Measurements from ENCODE around the gene FAM234A.
"Not testable (repeated sequence)": the region's sequence is repeated elsewhere in the genome, so short reads cannot be mapped to it uniquely, and the experiment has no call there.

The FAM234A gene

GRCh38 chr16:262121-262745, 27.6 kb downstream of the FAM234A start:
- FAIRE-seq (no peak), DNase-seq (ENCODE audit: insufficient read length) (no peak)
- TF ChIP-seq POLR2AphosphoS5 (IDR thresholded peaks at IDR 0.05; ENCODE audit: low read depth, low read length) (no peak), TAF1 (IDR thresholded peaks at IDR 0.05; ENCODE audit: borderline replicate concordance, low read depth, low read length) (no peak), POLR2A (IDR thresholded peaks at IDR 0.05; ENCODE audit: low read depth, low read length) (no peak)

- TF ChIP-seq POLR2AphosphoS5 (IDR thresholded peaks at IDR 0.05; ENCODE audit: low read depth, low read length): no peak
- no peak for TF ChIP-seq TAF1 (IDR thresholded peaks at IDR 0.05; ENCODE audit: borderline replicate concordance, low read depth, low read length)
- no peak for TF ChIP-seq POLR2A (IDR thresholded peaks at IDR 0.05; ENCODE audit: low read depth, low read length)
- DNase-seq (ENCODE audit: insufficient read length) (no peak), FAIRE-seq (no peak)
Observed at GRCh38 chr16:263182-263774, 28.7 kb downstream of the FAM234A start.

GRCh38 chr16:263944-264343, 29.3 kb downstream of the FAM234A start:
- FAIRE-seq: no peak
- no peak for DNase-seq (ENCODE audit: insufficient read length)
- TF ChIP-seq TAF1 (IDR thresholded peaks at IDR 0.05; ENCODE audit: borderline replicate concordance, low read depth, low read length): no peak
- TF ChIP-seq POLR2A (IDR thresholded peaks at IDR 0.05; ENCODE audit: low read depth, low read length): no peak
- no peak for TF ChIP-seq POLR2AphosphoS5 (IDR thresholded peaks at IDR 0.05; ENCODE audit: low read depth, low read length)

- no peak for DNase-seq (ENCODE audit: insufficient read length)
- TF ChIP-seq POLR2AphosphoS5 (IDR thresholded peaks at IDR 0.05; ENCODE audit: low read depth, low read length) (no peak), POLR2A (IDR thresholded peaks at IDR 0.05; ENCODE audit: low read depth, low read length) (no peak), TAF1 (IDR thresholded peaks at IDR 0.05; ENCODE audit: borderline replicate concordance, low read depth, low read length) (no peak)
- no peak for FAIRE-seq
Observed at GRCh38 chr16:264440-264951, 29.9 kb downstream of the FAM234A start.

- DNase-seq (ENCODE audit: insufficient read length) (no peak), FAIRE-seq (no peak)
- TF ChIP-seq POLR2A (IDR thresholded peaks at IDR 0.05; ENCODE audit: low read depth, low read length): no peak
- no peak for TF ChIP-seq POLR2AphosphoS5 (IDR thresholded peaks at IDR 0.05; ENCODE audit: low read depth, low read length)
- no peak for TF ChIP-seq TAF1 (IDR thresholded peaks at IDR 0.05; ENCODE audit: borderline replicate concordance, low read depth, low read length)
Observed at GRCh38 chr16:265002-265529, 30.4 kb downstream of the FAM234A start.

GRCh38 chr16:265711-266110, 31.1 kb downstream of the FAM234A start:
- no peak for FAIRE-seq
- TF ChIP-seq TAF1 (IDR thresholded peaks at IDR 0.05; ENCODE audit: borderline replicate concordance, low read depth, low read length) (no peak), POLR2AphosphoS5 (IDR thresholded peaks at IDR 0.05; ENCODE audit: low read depth, low read length) (no peak), POLR2A (IDR thresholded peaks at IDR 0.05; ENCODE audit: low read depth, low read length) (no peak)
- no peak for DNase-seq (ENCODE audit: insufficient read length)

- DNase-seq (ENCODE audit: insufficient read length) (no peak), FAIRE-seq (no peak)
- no peak for TF ChIP-seq POLR2A (IDR thresholded peaks at IDR 0.05; ENCODE audit: low read depth, low read length)
- TF ChIP-seq TAF1 (IDR thresholded peaks at IDR 0.05; ENCODE audit: borderline replicate concordance, low read depth, low read length): no peak
- no peak for TF ChIP-seq POLR2AphosphoS5 (IDR thresholded peaks at IDR 0.05; ENCODE audit: low read depth, low read length)
Observed at GRCh38 chr16:266258-267164, 31.9 kb downstream of the FAM234A start.

- not testable (repeated sequence) for FAIRE-seq
Observed at GRCh38 chr16:267562-267961, 32.9 kb downstream of the FAM234A start.

GRCh38 chr16:268141-269053, 33.8 kb downstream of the FAM234A start:
- FAIRE-seq: no peak
- DNase-seq (ENCODE audit: insufficient read length): no peak
- TF ChIP-seq TAF1 (IDR thresholded peaks at IDR 0.05; ENCODE audit: borderline replicate concordance, low read depth, low read length): no peak
- no peak for TF ChIP-seq POLR2A (IDR thresholded peaks at IDR 0.05; ENCODE audit: low read depth, low read length)
- no peak for TF ChIP-seq POLR2AphosphoS5 (IDR thresholded peaks at IDR 0.05; ENCODE audit: low read depth, low read length)

More at GRCh38 chr16:267562-267961, 32.9 kb downstream of the FAM234A start:
- DNase-seq (ENCODE audit: insufficient read length): not testable (repeated sequence)

GRCh38 chr16:269061-269796, 34.6 kb downstream of the FAM234A start:
- DNase-seq (ENCODE audit: insufficient read length) (no peak), FAIRE-seq (no peak)
- no peak for TF ChIP-seq TAF1 (IDR thresholded peaks at IDR 0.05; ENCODE audit: borderline replicate concordance, low read depth, low read length)
- no peak for TF ChIP-seq POLR2AphosphoS5 (IDR thresholded peaks at IDR 0.05; ENCODE audit: low read depth, low read length)
- no peak for TF ChIP-seq POLR2A (IDR thresholded peaks at IDR 0.05; ENCODE audit: low read depth, low read length)
